Testis (tissue), 3 donors: ENCODE results near the gene BNC2. TPM values are rescaled to one million over a fixed set of nuclear protein-coding genes. Genes with fewer than 3 reads are reported as not detected.

Experiments
- DNase-seq: peaks from one replicate; pipeline ENCODE4 v3.0.0-alpha.2; 2019
- H3K27ac ChIP-seq, 2 donors: fragments of 200-600 bp; sonication (generic); one replicate each; pipeline ENCODE4 v1.5.1; 2019
- H3K27me3 ChIP-seq: fragments of 200-600 bp; sonication (generic); one replicate; pipeline ENCODE4 v1.5.1; 2019
- H3K36me3 ChIP-seq: fragments of 200-600 bp; sonication (generic); one replicate; pipeline ENCODE4 v1.5.1; 2017; ENCODE audit warnings: low read depth; ENCODE audit errors: missing control alignments
- H3K4me1 ChIP-seq: fragments of 200-600 bp; sonication (generic); one replicate; pipeline ENCODE4 v1.5.1; 2019
- H3K4me3 ChIP-seq, 2 donors: fragments of 200-600 bp; sonication (generic); one replicate each; pipeline ENCODE4 v1.5.1; 2017 to 2019
- H3K9me3 ChIP-seq: fragments of 200-600 bp; sonication (generic); one replicate; pipeline ENCODE4 v1.5.1; 2017
- POLR2A ChIP-seq: fragments of 450-650 bp; IDR thresholded peaks from one replicate; pipeline ENCODE4 v1.6.1; 2017; ENCODE audit warnings: antibody characterized with exemption, mild to moderate bottlenecking, moderate library complexity
- WGBS, 2 donors: methylation state at CpG; one replicate each; pipeline ENCODE4 v1.1.5; 2018; 5-methylcytosine and 5-hydroxymethylcytosine counted together
- intact Hi-C: fragments of 100-400 bp; cut with DNase I; formaldehyde crosslinking; loops from one replicate; pipeline ENCODE4 v1.15.1; 2023; ENCODE audit warnings: low total_unique reads
- polyA plus RNA-seq: library from polyadenylated mRNA; stranded (reverse); fragments of 350-450 nt; fragmentation: Illumina TruSeq; extraction: RNeasy Lipid Tissue Mini Kit (QIAGEN cat#74804); gene quantifications from one replicate; pipeline ENCODE4 v1.2.3, GENCODE V29; 2014; ENCODE audit warnings: low read depth, low replicate concordance; ENCODE audit not compliant: insufficient read depth
- total RNA-seq, 2 donors: library from RNA; depleted of rRNA; stranded (reverse); fragments of >200 nt; gene quantifications; one replicate each; pipeline ENCODE4 v1.2.3, GENCODE V29; 2016
- TF ChIP-seq, protein P1 (sequence below), 3 experiments: fragments of 450-650 bp in 2 of 3; fragments of 200-600 bp in 1 of 3; sonication (generic) in 1 of 3; IDR thresholded peaks; one replicate each; pipeline ENCODE4 v1.5.1; 2016 to 2019; ENCODE audit warnings: antibody characterized with exemption in 3 of 3, mild to moderate bottlenecking in 2 of 3, moderate library complexity in 1 of 3

BNC2 gene
- total and polyA plus RNA-seq, 3 donors from 2014 or later = 14.6 to 35.2 (median 32.0) TPM

DNA sequence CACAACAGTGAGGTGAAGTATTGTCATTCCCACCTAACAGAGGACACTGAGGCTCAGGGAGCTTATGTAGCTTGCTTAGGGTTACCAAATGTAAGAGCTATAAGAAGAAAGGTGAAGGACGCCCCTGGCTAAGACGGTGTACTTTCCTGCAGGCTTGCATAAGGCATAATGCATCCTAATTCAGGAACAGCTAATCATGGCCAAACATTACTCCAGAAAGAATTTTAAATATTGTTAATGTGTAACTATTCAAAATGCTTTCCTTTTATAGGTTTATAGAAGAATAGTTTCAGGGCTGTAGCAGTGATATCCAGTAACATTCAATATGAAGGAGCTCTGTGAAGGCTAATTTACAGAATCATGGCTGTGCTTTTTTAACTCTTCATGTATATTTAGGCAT, 479.1 kb downstream of the BNC2 start:
- Histone ChIP-seq H3K27me3 (no peaks in the 10 kb centered on the region), H3K36me3 (no peaks in the 10 kb centered on the region), H3K9me3 (no peaks in the 10 kb centered on the region), H3K4me1 (no peaks in the 10 kb centered on the region), H3K4me3 (no peak overlapping the region), H3K27ac (no peak overlapping the region)
- 81 to 83% methylated on average over 1 to 2 of the region's 2 CpGs for WGBS, 2 donors
- no peak for TF ChIP-seq POLR2A
- TF ChIP-seq, protein P1, sequence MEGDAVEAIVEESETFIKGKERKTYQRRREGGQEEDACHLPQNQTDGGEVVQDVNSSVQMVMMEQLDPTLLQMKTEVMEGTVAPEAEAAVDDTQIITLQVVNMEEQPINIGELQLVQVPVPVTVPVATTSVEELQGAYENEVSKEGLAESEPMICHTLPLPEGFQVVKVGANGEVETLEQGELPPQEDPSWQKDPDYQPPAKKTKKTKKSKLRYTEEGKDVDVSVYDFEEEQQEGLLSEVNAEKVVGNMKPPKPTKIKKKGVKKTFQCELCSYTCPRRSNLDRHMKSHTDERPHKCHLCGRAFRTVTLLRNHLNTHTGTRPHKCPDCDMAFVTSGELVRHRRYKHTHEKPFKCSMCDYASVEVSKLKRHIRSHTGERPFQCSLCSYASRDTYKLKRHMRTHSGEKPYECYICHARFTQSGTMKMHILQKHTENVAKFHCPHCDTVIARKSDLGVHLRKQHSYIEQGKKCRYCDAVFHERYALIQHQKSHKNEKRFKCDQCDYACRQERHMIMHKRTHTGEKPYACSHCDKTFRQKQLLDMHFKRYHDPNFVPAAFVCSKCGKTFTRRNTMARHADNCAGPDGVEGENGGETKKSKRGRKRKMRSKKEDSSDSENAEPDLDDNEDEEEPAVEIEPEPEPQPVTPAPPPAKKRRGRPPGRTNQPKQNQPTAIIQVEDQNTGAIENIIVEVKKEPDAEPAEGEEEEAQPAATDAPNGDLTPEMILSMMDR (IDR thresholded peaks at IDR 0.05) = no peak
- intact Hi-C loops = no loop called here
- no peak for DNase-seq

DNA sequence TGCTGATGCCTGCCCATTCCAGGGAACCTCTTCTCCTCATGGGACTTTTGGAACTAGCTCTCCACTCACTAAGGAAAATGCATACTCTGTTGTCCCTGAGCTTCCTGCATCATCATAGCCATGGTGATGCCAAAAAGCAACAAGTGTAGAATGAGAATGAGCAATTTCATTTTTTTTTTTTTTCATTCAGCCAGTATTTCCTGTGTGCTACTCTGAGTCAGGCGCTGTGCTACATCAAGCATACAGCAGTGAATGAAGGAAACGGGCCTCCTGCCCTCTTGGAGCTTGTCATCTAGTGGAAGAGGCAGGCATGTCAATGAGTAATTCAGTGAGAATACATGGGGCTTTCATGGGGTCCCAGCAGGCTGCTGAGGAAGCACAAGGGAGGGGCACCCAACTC, 483.1 kb downstream of the BNC2 start:
- TF ChIP-seq POLR2A = no peak
- TF ChIP-seq, protein P1 (IDR thresholded peaks at IDR 0.05) = no peak
- H3K27me3 ChIP-seq = no peaks in the 10 kb centered on the region
- 96 to 100% methylated on average over 2 of the region's 2 CpGs for WGBS, 2 donors
- H3K4me1 ChIP-seq = no peaks in the 10 kb centered on the region
- H3K4me3 ChIP-seq = no peak overlapping the region
- no peaks in the 10 kb centered on the region for H3K36me3 ChIP-seq
- no peak for DNase-seq
- H3K9me3 ChIP-seq = no peaks in the 10 kb centered on the region
- intact Hi-C loops = no loop called here
- no peak overlapping the region for H3K27ac ChIP-seq

DNA sequence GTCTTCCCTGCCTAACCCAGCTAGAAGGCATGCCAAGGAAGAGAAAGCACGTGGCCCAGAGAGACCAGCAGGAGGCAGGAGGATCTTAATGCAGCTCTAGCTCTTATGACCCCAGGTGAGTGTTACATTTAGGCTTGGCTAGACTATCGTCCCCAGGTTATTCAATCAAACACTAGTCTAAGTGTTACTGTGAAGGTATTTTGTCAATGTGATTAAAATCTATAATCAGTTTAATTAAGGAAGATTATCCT, 483.7 kb downstream of the BNC2 start:
- intact Hi-C loops = no loop called here
- no peaks in the 10 kb centered on the region for H3K27me3 ChIP-seq
- 82 to 94% methylated on average over 2 of the region's 2 CpGs for WGBS, 2 donors

DNA sequence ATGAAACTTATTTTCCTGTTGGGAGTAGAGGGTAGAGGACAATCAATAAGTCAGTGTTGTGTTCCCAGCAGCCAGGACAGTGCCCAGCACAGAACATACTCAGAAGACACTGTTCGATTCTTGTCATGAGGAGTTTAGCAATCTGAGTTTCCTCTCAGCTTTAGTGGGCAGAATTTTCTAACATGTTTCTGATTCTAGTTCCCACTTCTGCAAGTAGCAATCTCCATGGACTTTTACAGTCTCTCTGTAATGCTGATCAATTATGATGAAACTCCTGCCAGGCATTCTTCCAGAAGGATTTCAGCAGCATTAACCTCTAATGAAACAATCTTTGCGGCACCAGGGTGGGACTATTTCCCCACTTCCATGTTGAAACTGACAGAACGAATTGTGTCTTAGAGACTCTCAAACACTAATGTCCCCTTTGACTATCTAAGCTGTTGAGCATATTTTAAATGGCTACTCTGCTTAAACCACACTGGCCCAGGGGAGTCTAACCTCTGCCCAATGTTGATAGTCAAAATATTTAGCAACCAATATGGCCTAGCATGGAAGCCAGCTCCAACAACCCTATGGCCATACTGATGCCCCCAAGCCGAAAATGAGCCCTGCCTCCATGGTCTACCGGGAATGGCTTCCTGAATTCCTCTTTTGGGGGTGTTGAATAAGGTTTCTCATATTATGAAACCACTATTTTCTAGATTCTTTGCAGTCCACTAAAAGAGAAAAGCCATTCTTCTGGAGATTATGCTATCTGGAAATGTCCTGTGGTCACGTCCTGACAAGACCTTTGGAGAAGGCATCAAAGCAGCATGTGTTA, 484.3 kb downstream of the BNC2 start:
- no peak overlapping the region for H3K4me3 ChIP-seq
- H3K27me3 ChIP-seq = no peaks in the 10 kb centered on the region
- H3K36me3 ChIP-seq = no peaks in the 10 kb centered on the region
- H3K9me3 ChIP-seq = no peaks in the 10 kb centered on the region
- TF ChIP-seq, protein P1 (IDR thresholded peaks at IDR 0.05) = no peak
- TF ChIP-seq POLR2A = no peak
- 84 to 90% methylated on average over 6 of the region's 6 CpGs for WGBS, 2 donors
- H3K27ac ChIP-seq = no peak overlapping the region
- no peaks in the 10 kb centered on the region for H3K4me1 ChIP-seq
- intact Hi-C loops = no loop called here
- no peak for DNase-seq

More for the DNA sequence above, 483.7 kb downstream of the BNC2 start:
- no peaks in the 10 kb centered on the region for H3K4me1 ChIP-seq
- no peak overlapping the region for H3K4me3 ChIP-seq
- H3K9me3 ChIP-seq = no peaks in the 10 kb centered on the region
- TF ChIP-seq, protein P1 (IDR thresholded peaks at IDR 0.05) = no peak
- TF ChIP-seq POLR2A = no peak
- H3K36me3 ChIP-seq = no peaks in the 10 kb centered on the region
- no peak overlapping the region for H3K27ac ChIP-seq
- no peak for DNase-seq

DNA sequence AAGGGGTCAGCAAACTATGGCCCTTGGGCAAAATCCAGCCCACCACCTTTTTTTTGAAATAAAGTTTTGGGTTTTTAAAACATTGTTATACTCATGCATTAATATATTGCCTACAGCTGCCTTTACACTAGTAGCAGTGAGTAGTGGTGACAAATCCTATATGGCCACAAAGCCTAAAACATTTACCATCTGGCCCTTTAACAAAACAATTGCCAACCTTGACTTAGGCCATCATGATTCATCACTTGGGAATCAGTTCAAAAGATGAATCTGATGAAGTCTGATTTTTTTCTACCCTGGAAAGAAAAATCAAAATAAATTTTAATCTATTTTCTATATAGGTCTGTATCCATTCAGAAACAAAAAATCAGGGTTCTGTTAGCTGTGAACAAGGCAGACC, 484.9 kb downstream of the BNC2 start:
- TF ChIP-seq, protein P1 (IDR thresholded peaks at IDR 0.05) = no peak
- TF ChIP-seq POLR2A = no peak
- H3K9me3 ChIP-seq = no peaks in the 10 kb centered on the region
- intact Hi-C loops = no loop called here
- no peaks in the 10 kb centered on the region for H3K36me3 ChIP-seq
- H3K27ac ChIP-seq = no peak overlapping the region
- H3K27me3 ChIP-seq = no peaks in the 10 kb centered on the region
- no peaks in the 10 kb centered on the region for H3K4me1 ChIP-seq
- no peak overlapping the region for H3K4me3 ChIP-seq
- DNase-seq = no peak
